PFSK-1 (cell line): ENCODE measurements around the gene DHCR7.

Source experiments
- FOXP2 ChIP-seq: optimal IDR thresholded peaks from 2 replicates; pipeline ENCODE3; 2011; ENCODE audit warnings: borderline replicate concordance, control low read depth, inconsistent platforms; ENCODE audit not compliant: insufficient read depth; ENCODE audit errors: extremely low read length, extremely low read depth
- POLR2AphosphoS5 ChIP-seq: IDR thresholded peaks from 2 replicates; pipeline ENCODE4 v1.6.1; 2012; ENCODE audit warnings: low read depth, mild to moderate bottlenecking, control low read depth, low read length, moderate library complexity
- REST ChIP-seq, 2 experiments: IDR thresholded peaks; 2 replicates each; pipeline versions ENCODE4 v1.6.1 to v1.8.0; 2011 to 2012; ENCODE audit warnings: low read depth in 2 of 2, low read length in 2 of 2, control low read depth in 1 of 2, inconsistent platforms in 1 of 2, mild to moderate bottlenecking in 1 of 2, moderate library complexity in 1 of 2; ENCODE audit not compliant: insufficient read depth in 1 of 2
- SIN3A ChIP-seq: IDR thresholded peaks from 2 replicates; pipeline ENCODE4 v1.6.1; 2012; ENCODE audit warnings: mild to moderate bottlenecking, low read length, moderate library complexity, borderline replicate concordance; ENCODE audit not compliant: insufficient read depth
- TAF1 ChIP-seq: IDR thresholded peaks from 2 replicates; pipeline ENCODE4 v1.6.1; 2012; ENCODE audit warnings: low read length, control low read depth, borderline replicate concordance; ENCODE audit not compliant: insufficient read depth

- no peak for TF ChIP-seq POLR2AphosphoS5
- no peak for TF ChIP-seq REST (IDR thresholded peaks at IDR 0.05; ENCODE audit: insufficient read depth in 1 of 2, low read depth in 2 of 2, low read length in 2 of 2)
- no peak for TF ChIP-seq TAF1
- TF ChIP-seq SIN3A: no peak
- no peak for TF ChIP-seq FOXP2
These were observed 54.9 kb downstream of the DHCR7 start for GRCh38 chr11:71393283-71393682.
